Measurements from ENCODE around the gene KRT13.

KRT13 gene

GRCh38 chr17:41536741-41537613 is 31.6 kb upstream of the KRT13 start:
- no peak for DNase-seq

GRCh38 chr17:41535764-41536481 is 30.5 kb upstream of the KRT13 start:
- no peak for DNase-seq

GRCh38 chr17:41534899-41535546 is 29.6 kb upstream of the KRT13 start:
- no peak for DNase-seq

GRCh38 chr17:41533613-41534012 is 28.2 kb upstream of the KRT13 start:
- no peak for DNase-seq

- no peak for DNase-seq
Measured at GRCh38 chr17:41532947-41533570, 27.6 kb upstream of the KRT13 start.

- DNase-seq: no peak
Measured at GRCh38 chr17:41531993-41532392, 26.6 kb upstream of the KRT13 start.

- no peak for DNase-seq
Measured at GRCh38 chr17:41530062-41531048, 24.9 kb upstream of the KRT13 start.

- DNase-seq: no peak
Measured at GRCh38 chr17:41529491-41529915, 24.1 kb upstream of the KRT13 start.

- DNase-seq: no peak
Measured at GRCh38 chr17:41528959-41529353, 23.5 kb upstream of the KRT13 start.

- peak; percentile 39 for DNase-seq
Measured at GRCh38 chr17:41527063-41528023, 21.9 kb upstream of the KRT13 start.

- DNase-seq: no peak
Measured at GRCh38 chr17:41524261-41524660, 18.8 kb upstream of the KRT13 start.

- no peak for DNase-seq
Measured at GRCh38 chr17:41523787-41524186, 18.4 kb upstream of the KRT13 start.

- no peak for DNase-seq
Measured at GRCh38 chr17:41523225-41523593, 17.8 kb upstream of the KRT13 start.

- no peak for DNase-seq
Measured at GRCh38 chr17:41522301-41523224, 17.2 kb upstream of the KRT13 start.

GRCh38 chr17:41521574-41522261 is 16.3 kb upstream of the KRT13 start:
- DNase-seq: no peak

GRCh38 chr17:41520821-41521521 is 15.6 kb upstream of the KRT13 start:
- peak; percentile 47 for DNase-seq

GRCh38 chr17:41519501-41520224 is 14.3 kb upstream of the KRT13 start:
- DNase-seq: no peak
